ENCODE data around the gene OPRL1.

OPRL1 gene

DNA sequence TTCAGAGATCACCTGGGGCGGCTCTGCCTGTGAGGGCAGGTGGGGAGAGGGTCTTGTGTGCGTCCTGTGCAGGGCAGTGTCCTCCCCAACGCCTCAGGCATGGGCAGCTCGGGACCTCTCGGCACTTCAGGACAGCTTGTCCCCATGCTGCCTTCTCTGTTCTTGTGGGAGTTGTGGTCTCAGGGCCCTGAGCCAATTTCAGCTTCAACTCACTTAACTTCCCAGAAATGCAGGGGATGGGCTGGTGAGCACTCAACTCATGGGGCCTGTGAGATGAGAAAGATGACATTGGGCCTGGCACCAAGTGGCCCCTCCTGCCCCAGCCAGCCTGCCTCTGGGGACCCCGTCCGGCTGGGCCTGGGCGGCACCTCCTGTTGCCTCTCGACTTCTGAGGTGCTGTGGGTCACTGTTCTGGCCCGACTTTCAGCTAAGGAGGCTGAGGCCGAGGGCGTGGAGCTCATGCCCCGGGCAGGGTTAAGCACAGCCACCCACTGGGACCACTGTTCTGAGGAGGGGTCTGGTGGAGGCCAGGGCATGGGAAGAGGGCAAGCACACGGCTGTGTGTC lies 7.3 kb upstream of the OPRL1 start:
- no peak for DNase-seq

DNA sequence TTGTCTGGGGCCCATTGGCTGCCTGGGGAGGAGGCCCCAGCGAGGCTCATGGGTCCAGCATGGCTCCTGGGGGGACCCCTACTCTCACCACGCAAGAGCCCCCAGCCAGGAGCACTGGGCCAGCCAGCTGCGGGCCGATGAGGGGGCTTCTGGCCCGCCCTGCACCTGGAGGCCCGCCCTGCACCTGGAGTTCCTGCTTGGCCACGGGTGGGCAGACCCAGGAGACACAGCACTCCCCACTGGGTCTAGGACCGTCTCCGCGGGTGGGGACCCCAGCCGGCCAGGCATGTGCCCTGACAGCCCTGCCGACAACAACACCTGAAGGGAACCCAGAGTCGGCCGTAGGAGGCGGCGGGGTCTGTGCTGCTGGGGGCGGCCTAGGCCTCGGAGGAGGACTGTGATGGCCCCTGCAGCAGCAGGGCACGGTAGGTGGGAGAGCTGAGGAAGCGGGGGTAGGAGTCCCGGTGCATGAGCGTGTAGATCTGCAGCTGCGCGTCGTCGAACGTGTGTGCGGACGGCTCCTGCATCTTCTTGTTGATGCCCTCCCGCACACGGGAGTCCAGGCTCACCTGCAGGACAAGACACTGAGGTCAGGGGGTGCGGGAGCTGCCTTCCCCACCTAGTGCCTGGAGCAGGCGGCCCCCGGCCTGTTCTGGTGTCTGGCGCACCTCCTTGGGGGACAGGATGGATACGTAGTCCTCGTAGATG lies 6.3 kb upstream of the OPRL1 start:
- DNase-seq: no peak

DNA sequence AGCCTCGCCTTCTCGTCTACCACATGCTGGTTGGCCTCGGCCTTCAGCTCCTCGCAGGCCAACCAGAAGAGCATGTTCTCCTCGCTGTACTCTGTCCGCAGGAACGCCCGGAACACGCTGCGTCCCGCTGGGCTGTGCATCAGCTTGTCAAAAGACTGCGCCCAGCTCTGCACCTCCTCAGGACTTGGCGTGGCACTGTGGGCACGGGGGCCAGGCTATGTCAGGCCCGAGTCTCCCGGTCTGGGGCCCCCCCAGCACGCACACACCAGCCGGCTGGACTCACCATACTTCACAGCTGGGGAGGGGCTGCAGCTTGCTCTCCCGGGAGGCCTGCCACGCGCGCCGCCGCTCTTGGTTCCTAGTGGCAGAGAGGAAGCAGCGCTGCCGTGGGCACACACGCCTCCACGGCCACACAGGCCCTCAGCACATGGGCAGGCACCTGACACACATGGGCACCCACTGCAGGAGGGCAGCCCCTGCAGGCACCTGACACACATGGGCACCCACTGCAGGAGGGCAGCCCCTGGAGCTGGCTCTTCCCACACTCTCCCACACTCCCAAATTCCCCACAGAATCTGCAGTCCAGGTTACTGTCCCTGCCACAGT lies 5.6 kb upstream of the OPRL1 start:
- no peak for DNase-seq

DNA sequence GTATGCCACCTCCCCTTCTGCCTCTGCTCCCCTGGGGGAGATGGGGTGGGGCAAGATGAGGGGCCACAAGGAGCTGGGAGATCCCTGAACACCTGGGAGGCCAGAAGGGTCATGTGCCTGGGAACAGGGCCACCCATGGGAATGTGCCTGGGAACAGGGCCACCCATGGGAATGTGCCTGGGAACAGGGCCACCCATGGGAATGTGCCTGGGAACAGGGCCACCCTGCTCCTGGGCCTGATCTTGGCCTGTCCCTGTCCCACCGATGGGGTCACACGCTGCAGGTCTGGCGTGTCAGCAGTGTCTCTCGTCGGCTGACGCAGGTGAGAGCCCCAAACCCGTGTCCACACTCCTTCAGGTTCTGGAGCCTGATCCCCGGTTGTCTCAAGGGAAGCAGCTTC lies 4.9 kb upstream of the OPRL1 start:
- DNase-seq: no peak

DNA sequence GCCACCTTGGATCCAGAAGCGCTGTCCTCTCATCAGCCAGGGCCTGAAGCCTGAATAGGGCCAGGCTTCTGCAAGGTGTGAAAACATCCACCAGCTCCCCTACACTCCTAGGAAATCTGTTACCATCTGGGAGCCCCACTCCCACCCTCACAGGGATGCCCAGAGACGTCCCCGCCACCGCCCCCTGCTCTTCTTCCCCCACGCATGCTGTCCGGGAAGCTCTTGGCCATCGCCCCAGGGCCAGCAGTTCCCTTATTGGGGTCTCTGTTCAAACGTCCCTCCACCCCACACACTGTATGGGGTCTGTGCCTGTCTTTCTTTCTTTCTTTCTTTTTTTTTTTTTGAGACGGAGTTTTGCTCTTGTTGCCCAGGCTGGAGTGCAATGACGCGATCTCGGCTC lies 4.3 kb upstream of the OPRL1 start:
- DNase-seq: no peak

DNA sequence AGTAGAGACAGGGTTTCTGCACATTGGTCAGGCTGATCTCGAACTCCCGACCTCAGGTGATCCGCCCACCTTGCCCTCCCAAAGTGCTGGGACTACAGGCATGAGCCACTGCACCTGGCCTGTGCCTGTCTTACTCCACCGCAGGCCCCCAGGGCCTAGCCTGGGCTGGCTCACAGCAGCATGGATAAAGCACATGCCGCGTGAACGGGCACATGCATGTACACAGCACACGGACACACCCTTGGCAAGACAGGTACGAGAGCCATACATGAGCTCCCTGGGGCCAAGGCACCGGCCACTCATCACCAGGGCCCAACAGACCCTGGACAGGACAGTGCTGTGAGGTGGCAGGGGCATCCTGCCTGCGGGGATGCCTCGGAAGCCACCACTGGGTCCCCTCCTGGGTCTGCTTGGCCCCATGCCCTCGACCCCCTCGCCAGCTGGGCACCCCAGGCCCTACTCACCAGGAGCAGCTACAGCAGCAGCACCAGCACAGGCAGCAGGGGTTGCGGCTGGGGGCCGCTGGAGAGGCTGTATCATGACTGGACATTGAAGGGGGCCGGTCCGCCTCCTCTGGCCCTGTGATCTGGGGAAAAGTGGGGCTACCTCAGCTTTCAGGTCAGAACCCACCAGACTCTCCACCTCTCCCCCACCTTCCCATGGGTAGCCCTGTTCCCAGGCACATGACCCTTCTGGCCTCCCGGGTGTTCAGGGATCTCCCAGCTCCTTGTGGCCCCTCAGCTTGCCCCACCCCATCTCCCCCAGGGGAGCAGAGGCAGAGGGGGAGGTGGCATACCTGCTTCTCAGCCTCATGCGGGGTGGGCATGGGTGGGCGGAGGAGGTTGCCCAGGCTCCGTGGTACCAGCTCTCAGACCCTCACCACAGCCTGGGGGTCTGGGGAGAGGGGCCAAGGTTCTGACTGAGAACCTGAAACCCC lies 3.6 kb upstream of the OPRL1 start:
- DNase-seq: no peak

DNA sequence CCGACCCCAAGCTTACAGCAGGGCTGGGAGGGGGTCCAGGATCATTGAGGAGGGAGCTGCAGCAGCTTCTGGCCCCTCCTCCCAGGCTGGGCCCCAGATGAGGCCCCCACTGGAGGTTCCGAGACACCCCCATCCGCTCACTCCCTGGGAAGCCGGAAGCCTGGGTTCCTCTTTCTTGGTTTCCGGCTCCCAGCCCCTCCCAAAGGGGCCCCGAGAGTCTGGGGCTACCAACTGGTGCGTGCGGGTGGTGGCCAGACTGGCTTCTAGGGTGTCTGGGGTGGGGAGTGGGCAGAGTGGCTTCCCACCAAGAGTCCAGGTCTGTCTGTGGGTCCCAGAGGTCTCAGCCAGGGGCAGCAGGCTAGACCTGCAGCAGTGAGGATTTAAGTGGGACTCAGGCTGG lies 2.8 kb upstream of the OPRL1 start:
- peak; percentile 53 for DNase-seq

DNA sequence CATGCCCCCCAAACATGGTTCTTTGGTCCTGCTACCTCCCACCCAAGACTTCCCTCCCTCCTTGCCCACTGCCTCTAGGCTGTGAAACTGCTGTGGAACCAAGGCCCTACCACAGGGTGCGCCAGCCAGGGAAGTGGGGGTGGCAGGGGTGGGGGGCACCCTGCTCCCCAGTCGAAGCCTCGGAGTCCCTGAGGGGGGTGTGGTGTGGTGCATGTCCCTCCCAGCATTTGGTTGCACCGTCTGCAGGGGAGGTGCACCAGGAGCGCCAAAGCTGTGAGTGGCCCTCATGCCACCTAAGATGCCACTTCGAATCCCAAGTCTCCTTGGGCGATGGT lies 2.4 kb upstream of the OPRL1 start:
- no peak for DNase-seq

DNA sequence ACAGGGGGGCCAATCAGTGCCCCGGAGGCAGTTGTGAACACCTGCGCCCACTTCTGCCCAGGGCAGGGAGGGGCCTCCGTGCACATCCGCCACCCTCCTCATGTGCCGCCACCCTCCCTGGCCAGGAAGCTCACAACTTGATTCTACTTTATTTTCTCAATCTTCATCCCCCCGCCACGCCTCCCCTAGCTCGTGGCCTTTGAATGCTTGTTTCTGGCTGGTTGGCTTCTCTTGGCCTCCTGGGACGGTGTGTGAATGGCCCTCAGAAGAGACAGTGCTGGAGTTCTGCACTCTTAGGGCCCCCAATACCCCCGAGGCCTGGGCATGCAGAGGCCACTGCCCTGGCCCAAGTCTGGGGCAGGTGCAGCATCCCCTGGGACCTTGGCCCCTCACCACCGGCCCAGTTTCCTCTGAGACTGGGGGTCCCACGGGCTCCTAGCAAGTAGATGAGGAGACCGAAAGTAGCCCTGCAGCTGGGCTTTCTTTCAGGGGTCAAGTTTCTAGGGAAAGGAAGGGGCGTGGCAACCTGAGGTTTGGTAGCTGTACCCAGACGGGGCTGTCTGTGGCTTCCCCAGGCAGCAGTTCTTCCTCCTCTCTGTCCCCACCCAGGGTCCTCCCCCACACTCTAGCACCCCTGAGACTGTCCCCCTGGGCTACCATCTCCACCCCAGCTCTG lies 1.9 kb upstream of the OPRL1 start:
- peak; percentile 66 for DNase-seq

DNA sequence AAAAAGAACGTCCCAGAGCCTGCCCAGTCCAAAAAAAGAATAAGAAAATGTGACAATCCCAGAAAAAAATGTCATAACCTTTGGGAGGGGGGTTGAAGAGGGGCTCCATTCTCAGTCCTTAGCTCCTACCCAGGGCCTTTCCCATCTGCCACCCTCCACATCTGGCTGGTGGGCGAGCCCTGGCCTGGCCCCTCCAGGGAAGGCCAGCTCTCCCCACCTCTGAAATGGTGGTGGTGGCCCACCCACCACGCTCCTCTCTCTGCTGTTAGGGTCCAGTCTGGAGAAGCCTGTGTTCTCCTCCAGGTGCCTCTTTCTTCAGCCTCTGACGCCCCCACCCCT lies 979 bp upstream of the OPRL1 start:
- DNase-seq: no peak

DNA sequence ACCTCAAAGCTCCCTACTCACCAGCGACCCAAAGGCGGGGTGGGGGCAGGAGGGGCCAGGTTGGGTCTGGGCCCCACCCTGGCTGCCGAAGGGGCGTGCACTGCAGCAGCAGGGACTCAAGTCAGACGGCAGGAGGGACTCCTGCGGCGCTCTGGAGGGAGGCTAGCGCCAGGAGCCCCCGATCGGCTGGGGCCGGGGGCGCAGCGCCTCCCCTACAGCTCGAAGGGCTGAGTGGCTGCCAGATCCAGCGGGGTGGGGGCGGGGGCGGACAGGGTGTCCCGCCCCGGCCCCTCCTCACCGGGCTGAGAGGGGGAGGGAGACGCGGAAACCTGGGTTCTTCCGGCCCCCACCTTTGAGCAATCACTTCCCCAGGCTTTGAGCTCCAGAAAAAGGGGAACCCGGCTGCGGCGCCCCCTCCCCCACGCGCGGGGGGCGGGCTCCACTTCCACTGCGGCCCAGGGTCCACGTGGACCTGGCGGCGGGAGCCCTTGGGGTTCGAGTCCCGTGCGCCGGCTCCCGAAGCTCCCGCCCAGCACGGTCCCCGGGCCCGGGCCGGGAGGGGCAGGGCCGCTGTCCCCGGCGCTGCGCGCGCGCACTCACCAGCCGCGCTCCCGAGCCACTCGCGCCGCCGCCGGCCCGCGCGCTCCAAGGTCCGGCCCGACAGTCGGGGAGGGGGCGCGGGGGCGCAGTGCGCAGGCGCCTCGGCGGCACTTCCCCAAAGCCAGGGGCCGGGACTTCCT lies 439 bp upstream of the OPRL1 start, which contains the start of gene RGS19:
Gene RGS19, minus strand, starts transcription at position 246 of the 740 bp plus-strand sequence. CDS start 2,632 bp downstream, outside the sequence.
- peak; percentile 86 for DNase-seq

DNA sequence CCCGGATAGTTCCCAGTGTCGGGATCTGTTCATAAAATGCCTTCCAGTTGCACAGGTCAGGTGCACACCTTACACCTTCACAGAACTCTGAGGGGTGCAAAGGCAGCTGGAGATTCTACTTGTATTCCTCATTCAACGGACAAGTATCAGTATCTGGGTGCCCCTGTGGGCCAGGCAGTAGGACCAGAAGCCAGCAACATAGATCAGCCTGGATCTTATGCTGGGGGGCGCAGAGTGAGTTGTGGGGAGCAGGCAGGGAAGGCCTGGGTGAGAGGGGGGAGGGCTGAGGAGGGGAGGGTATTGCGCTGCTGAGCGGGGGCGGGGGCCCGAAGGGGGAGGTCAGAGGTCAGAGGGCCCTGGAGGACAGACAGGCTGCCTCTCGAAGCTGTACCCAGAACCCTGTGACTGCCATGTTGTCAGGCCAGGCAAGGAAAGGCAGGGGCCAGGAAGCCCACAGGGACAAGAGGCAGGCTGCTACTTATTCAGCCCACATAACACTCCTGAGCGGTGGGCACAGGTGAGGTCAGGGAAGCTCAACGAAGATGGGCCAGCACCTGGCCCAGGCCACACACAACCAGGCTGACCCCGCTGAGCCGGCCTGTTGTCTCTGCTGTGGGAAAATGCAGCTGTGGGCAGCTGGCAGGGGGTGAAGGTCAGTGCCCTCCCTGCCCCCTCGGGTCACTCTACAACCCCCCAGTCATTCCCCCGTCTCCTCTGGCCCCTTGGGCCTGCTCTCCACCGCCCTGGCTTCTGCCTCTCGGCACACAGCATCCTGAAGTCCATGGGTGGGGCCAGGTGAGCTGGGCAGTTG lies 1.1 kb downstream of the OPRL1 start:
- no peak for DNase-seq

DNA sequence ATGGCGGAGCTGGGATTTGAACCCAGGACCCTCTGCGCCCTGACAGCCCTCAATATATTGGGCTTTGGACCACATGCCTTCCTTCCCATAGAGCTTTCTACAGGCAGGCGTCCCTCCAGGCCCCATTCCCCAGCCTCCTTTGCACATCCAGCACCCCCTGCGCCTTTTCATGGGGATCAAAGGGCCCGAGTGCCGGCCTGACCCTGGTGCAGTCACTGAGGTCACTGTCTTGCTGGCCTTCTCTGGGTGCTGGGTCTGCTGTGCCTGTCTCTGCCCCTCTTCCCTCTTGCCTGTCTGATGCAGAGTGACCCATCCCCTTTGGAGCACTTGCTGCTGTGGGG lies 1.7 kb downstream of the OPRL1 start:
- no peak for DNase-seq

DNA sequence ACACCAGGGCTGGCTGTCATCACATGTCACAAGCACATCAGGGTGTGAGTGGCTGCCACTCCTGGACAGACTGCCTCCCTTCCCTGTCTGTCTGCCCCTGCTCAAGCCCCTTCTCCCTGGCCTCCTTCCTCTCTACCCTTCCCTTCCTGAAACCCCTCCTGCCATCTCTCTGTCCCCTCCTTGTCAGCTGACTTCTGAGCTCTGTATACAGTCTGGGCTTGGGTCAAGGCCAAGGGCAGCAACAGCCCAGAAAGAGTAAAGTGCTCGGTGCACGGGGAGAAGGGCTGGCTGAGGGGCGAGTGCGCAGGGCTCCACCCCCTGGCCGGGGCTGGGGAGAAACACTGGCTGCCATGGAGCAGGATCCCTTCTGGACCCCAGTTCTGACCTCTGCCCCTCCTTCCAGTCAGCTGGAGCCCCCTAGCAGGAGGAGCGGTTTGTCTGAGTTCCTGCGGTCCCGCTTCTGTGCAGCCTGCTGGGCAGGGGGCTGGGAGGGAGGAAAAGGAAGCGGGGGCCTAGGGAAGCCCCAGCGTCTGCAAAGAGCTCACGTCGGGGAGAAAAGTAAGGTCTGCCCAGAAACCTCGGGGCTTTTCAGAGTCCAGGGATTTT lies 2.3 kb downstream of the OPRL1 start:
- DNase-seq: no peak

DNA sequence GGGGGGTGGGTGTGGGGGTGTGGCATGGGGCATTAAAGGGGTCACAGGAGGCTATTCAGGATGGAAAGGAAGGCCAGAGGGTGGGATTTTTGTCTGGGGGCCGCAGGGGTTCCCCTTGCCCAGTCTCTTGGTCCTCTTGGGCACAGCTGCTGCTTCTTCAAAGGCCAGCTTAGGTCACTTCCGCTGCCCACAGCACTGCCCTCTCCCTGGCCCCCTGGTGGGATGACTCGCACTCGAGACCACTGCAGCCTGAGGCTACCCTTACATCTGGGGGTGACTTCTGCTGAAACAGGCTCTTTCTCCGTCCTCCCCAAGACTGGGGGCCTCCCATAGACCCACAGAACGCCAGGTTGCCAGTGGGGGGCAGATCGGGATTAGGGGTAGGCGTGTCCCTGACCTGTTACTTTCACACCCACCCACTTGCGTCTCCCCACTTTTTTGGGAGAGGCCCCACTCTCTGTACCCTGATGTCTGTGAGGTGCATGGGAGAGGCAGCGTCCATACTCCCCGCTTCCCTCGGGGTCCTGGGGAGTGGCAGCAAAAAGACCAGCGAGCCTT lies 3.0 kb downstream of the OPRL1 start:
- DNase-seq: no peak

DNA sequence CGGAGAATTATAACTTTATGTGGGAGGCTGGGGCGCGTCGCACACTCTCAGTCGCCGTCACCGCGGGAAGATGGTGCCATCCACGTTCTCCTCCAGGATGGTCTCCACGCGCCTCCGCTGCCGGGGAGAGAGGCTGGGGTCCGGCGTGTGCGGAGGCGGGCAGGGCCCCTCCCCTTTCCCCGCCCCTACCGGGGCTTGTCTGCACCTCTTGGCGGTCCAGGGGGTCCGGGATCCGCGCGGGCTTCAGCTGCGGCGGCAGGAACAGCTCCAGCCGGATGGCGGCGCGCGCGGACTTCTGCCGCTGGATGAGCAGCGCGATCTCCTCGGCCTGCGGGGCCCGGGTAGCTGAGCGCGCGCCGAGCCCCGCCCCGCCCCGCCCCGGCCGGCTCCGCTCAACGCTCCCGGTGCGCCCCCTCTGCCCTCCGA lies 3.5 kb downstream of the OPRL1 start:
- DNase-seq: peak; percentile 76

DNA sequence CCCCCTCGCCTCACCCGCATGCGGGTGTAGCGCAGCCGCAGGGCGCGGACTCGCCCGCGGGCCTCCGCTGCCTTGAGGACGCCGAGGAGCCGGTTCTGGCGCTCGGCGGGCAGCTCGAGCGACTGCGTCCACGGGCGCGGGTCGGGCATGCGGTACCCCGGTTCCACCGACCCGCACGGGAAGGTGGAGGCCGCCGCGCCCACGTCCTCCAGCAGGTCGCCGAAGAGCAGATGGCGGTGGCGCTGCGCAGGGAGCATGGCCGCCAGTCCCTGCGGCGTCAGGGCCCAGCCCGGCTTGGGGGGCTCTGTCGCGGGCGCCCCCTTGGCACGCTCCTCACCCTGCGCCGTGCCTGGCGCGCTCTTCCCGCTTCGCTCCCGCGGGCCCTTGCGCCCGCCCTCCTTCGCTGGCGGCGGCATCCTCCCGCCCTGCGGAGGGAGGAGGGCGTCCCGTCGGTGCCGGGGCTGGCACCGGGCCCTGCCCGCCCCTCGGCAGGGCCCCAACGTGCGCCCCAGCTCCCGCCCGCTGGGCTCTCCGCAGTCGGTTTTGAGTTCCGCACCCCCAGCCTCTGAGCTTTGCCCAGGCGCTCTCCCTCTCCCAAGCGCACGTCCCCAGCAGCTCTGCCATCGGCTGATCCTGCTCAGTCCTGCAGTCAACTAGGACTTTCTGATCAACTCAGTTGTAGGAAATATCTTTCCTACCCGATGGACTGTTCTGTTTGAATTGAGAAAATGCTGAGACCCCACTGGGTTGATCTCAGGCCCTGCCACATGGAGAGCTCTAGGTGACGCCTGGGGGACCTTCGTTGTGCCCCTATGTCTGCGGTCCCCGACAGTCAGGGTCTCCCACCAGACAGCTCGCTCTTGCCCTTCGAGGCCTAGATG lies 4.2 kb downstream of the OPRL1 start, which contains the start of gene LKAAEAR1:
Gene LKAAEAR1, minus strand, starts transcription at position 595 of the 881 bp plus-strand sequence. Its CDS starts 179 bp downstream, at position 416.
- no peak for DNase-seq

DNA sequence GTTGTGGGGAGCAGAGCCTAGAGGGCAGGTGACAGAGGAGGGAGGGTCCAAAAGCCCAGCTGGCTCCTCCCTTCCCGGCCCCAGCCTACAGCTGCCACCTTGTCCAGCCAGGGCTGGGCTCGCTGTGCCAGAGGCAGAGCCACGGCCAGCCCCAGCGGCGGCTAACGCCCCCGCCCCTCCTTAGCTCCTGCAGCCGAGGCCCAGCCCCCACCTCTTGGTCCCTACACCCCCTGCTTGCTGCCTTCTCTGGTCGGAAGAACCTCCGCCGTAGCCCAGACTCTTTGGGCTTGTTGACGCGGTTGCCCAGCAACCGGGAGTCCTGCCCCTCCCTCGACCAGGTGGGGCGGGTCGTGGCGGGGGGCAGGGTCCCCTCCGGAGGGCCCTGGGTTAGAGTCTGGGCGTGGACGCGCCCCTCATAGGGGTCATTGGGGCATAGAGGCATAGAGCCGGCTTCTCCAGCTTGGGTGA lies 4.8 kb downstream of the OPRL1 start:
- DNase-seq: no peak

DNA sequence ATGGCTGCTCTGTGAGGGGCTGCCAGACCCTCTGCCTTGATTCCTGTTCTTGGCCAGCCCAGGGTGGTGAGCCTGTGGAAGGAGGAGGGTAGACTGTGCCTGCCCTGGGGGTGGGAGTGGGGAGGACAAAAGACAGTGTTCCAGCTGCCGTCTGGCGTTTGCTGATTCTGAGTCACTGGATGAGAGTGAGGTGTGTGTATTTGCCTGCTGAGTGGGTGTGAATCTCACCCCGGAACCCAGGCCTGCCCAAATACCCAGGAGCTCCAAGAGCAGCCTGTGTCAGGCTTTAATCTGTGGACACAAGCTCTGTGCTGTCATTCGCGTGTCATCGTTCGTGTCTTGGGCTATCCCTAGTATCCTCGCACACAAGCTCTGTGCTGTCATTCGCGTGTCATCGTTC lies 6.9 kb downstream of the OPRL1 start:
- no peak for DNase-seq

All from CD4-positive, alpha-beta T cell treated with Interferon gamma for 1 hour (primary cell).